ENCODE results near the gene SLC22A5.

Gene SLC22A5

GRCh38 chr5:132335402-132335801 is 34.1 kb upstream of the SLC22A5 start:
- no peak for DNase-seq
- Histone ChIP-seq H2BK15ac (ENCODE audit: low read depth, poor library complexity, severe bottlenecking) (no peak overlapping the region), H3K18ac (ENCODE audit: low read depth in 1 of 2, low read length in 2 of 2) (no peak overlapping the region), H3K4me2 (ENCODE audit: low read length, poor library complexity, severe bottlenecking) (no peak overlapping the region), H3K27me3 (ENCODE audit: control insufficient read depth in 1 of 2, insufficient read depth in 1 of 2, low read length in 2 of 2) (no peaks in the 10 kb centered on the region), H3K27ac (ENCODE audit: low read length, poor library complexity, severe bottlenecking) (no peak overlapping the region), H3K79me1 (replicated peaks; ENCODE audit: low read length, poor library complexity, severe bottlenecking) (peaks cover 2% of the 10 kb centered on the region), H2AK5ac (ENCODE audit: low read length, severe bottlenecking) (no peak overlapping the region), H3K14ac (ENCODE audit: low read length in 2 of 2) (no peak overlapping the region), H2BK5ac (ENCODE audit: low read depth, low read length, poor library complexity, severe bottlenecking) (no peak overlapping the region), H2BK12ac (ENCODE audit: low read length in 2 of 2) (no peak overlapping the region), H3K23ac (ENCODE audit: low read length in 2 of 2) (no peak overlapping the region), H3K9ac (ENCODE audit: low read length) (no peak overlapping the region), H4K91ac (ENCODE audit: low read length) (no peak overlapping the region), H4K8ac (ENCODE audit: low read length) (no peak overlapping the region), H3K4ac (ENCODE audit: low read depth in 1 of 2, low read length in 2 of 2) (no peak overlapping the region), H2BK120ac (ENCODE audit: low read depth, low read length) (no peak overlapping the region), H3K4me1 (ENCODE audit: control insufficient read depth, insufficient read depth, low read depth, low read length) (no peaks in the 10 kb centered on the region), H2AFZ (ENCODE audit: low read depth, low read length) (no peak overlapping the region), H3K36me3 (ENCODE audit: control insufficient read depth in 1 of 2, insufficient read depth in 2 of 2, low read depth in 1 of 2, low read length in 2 of 2) (peaks cover 5 to 66% of the 10 kb centered on the region in 2 experiments), H3K4me3 (ENCODE audit: insufficient read depth in 1 of 2, low read depth in 1 of 2, low read length in 2 of 2) (no peak overlapping the region), H3K9me3 (ENCODE audit: control insufficient read depth, low read length) (no peaks in the 10 kb centered on the region)

GRCh38 chr5:132339502-132339901 is 30.0 kb upstream of the SLC22A5 start:
- Histone ChIP-seq H3K4me2 (ENCODE audit: low read length, poor library complexity, severe bottlenecking) (no peak overlapping the region), H2BK5ac (ENCODE audit: low read depth, low read length, poor library complexity, severe bottlenecking) (no peak overlapping the region), H3K27ac (ENCODE audit: low read length, poor library complexity, severe bottlenecking) (peak overlapping the region; percentile 29), H3K27me3 (ENCODE audit: control insufficient read depth in 1 of 2, insufficient read depth in 1 of 2, low read length in 2 of 2) (no peaks in the 10 kb centered on the region), H3K9me3 (ENCODE audit: control insufficient read depth, low read length) (no peaks in the 10 kb centered on the region), H3K4me1 (ENCODE audit: control insufficient read depth, insufficient read depth, low read depth, low read length) (peaks cover 2% of the 10 kb centered on the region), H3K23ac (ENCODE audit: low read length in 2 of 2) (no peak overlapping the region), H3K18ac (ENCODE audit: low read depth in 1 of 2, low read length in 2 of 2) (no peak overlapping the region), H4K8ac (ENCODE audit: low read length) (no peak overlapping the region), H3K4ac (ENCODE audit: low read depth in 1 of 2, low read length in 2 of 2) (no peak overlapping the region), H2BK120ac (ENCODE audit: low read depth, low read length) (no peak overlapping the region), H2BK12ac (ENCODE audit: low read length in 2 of 2) (no peak overlapping the region), H3K79me1 (replicated peaks; ENCODE audit: low read length, poor library complexity, severe bottlenecking) (peaks cover 2% of the 10 kb centered on the region), H3K4me3 (ENCODE audit: insufficient read depth in 1 of 2, low read depth in 1 of 2, low read length in 2 of 2) (no peak overlapping the region), H3K14ac (ENCODE audit: low read length in 2 of 2) (no peak overlapping the region), H3K36me3 (ENCODE audit: control insufficient read depth in 1 of 2, insufficient read depth in 2 of 2, low read depth in 1 of 2, low read length in 2 of 2) (peaks cover 2 to 51% of the 10 kb centered on the region in 2 experiments), H4K91ac (ENCODE audit: low read length) (no peak overlapping the region), H2AFZ (ENCODE audit: low read depth, low read length) (no peak overlapping the region), H2BK15ac (ENCODE audit: low read depth, poor library complexity, severe bottlenecking) (no peak overlapping the region), H2AK5ac (ENCODE audit: low read length, severe bottlenecking) (peak overlapping the region; percentile 94), H3K9ac (ENCODE audit: low read length) (no peak overlapping the region)
- DNase-seq: no peak

- H2AFZ ChIP-seq (ENCODE audit: low read depth, low read length): no peak overlapping the region
- H3K4me2 ChIP-seq (ENCODE audit: low read length, poor library complexity, severe bottlenecking): peak overlapping the region; percentile 19
- no peak overlapping the region for H2BK15ac ChIP-seq (ENCODE audit: low read depth, poor library complexity, severe bottlenecking)
- no peak overlapping the region for H2BK120ac ChIP-seq (ENCODE audit: low read depth, low read length)
- H3K14ac ChIP-seq (ENCODE audit: low read length in 2 of 2): no peak overlapping the region
- peaks cover 0 to 39% of the 10 kb centered on the region in 2 experiments for H3K36me3 ChIP-seq (ENCODE audit: control insufficient read depth in 1 of 2, insufficient read depth in 2 of 2, low read depth in 1 of 2, low read length in 2 of 2)
- no peak overlapping the region for H3K4me3 ChIP-seq (ENCODE audit: insufficient read depth in 1 of 2, low read depth in 1 of 2, low read length in 2 of 2)
- no peaks in the 10 kb centered on the region for H3K27me3 ChIP-seq (ENCODE audit: control insufficient read depth in 1 of 2, insufficient read depth in 1 of 2, low read length in 2 of 2)
- no peak overlapping the region for H2BK12ac ChIP-seq (ENCODE audit: low read length in 2 of 2)
- peaks cover 2% of the 10 kb centered on the region for H3K79me1 ChIP-seq (replicated peaks; ENCODE audit: low read length, poor library complexity, severe bottlenecking)
- no peak overlapping the region for H3K18ac ChIP-seq (ENCODE audit: low read depth in 1 of 2, low read length in 2 of 2)
- H4K91ac ChIP-seq (ENCODE audit: low read length): no peak overlapping the region
- DNase-seq: no peak
- 87% methylated on average over 4 of the region's 5 CpGs for WGBS
- no peak overlapping the region for H3K27ac ChIP-seq (ENCODE audit: low read length, poor library complexity, severe bottlenecking)
- no peak overlapping the region for H2AK5ac ChIP-seq (ENCODE audit: low read length, severe bottlenecking)
- peaks cover 2% of the 10 kb centered on the region for H3K4me1 ChIP-seq (ENCODE audit: control insufficient read depth, insufficient read depth, low read depth, low read length)
- no peak overlapping the region for H4K8ac ChIP-seq (ENCODE audit: low read length)
- no peak overlapping the region for H2BK5ac ChIP-seq (ENCODE audit: low read depth, low read length, poor library complexity, severe bottlenecking)
- H3K9me3 ChIP-seq (ENCODE audit: control insufficient read depth, low read length): no peaks in the 10 kb centered on the region
- no peak overlapping the region for H3K9ac ChIP-seq (ENCODE audit: low read length)
- no peak overlapping the region for H3K23ac ChIP-seq (ENCODE audit: low read length in 2 of 2)
- no peak overlapping the region for H3K4ac ChIP-seq (ENCODE audit: low read depth in 1 of 2, low read length in 2 of 2)
Observed at GRCh38 chr5:132342291-132343180, 27.0 kb upstream of the SLC22A5 start.

GRCh38 chr5:132344775-132345514 is 24.6 kb upstream of the SLC22A5 start:
- Histone ChIP-seq H2AFZ (ENCODE audit: low read depth, low read length) (no peak overlapping the region), H3K4me3 (ENCODE audit: insufficient read depth in 1 of 2, low read depth in 1 of 2, low read length in 2 of 2) (no peak overlapping the region), H3K27me3 (ENCODE audit: control insufficient read depth in 1 of 2, insufficient read depth in 1 of 2, low read length in 2 of 2) (no peaks in the 10 kb centered on the region), H2AK5ac (ENCODE audit: low read length, severe bottlenecking) (no peak overlapping the region), H3K4ac (ENCODE audit: low read depth in 1 of 2, low read length in 2 of 2) (no peak overlapping the region), H3K23ac (ENCODE audit: low read length in 2 of 2) (no peak overlapping the region), H3K4me1 (ENCODE audit: control insufficient read depth, insufficient read depth, low read depth, low read length) (peaks cover 2% of the 10 kb centered on the region), H3K36me3 (ENCODE audit: control insufficient read depth in 1 of 2, insufficient read depth in 2 of 2, low read depth in 1 of 2, low read length in 2 of 2) (peaks cover 9 to 32% of the 10 kb centered on the region in 2 experiments), H3K9me3 (ENCODE audit: control insufficient read depth, low read length) (no peaks in the 10 kb centered on the region), H3K4me2 (ENCODE audit: low read length, poor library complexity, severe bottlenecking) (no peak overlapping the region), H3K14ac (ENCODE audit: low read length in 2 of 2) (no peak overlapping the region), H2BK120ac (ENCODE audit: low read depth, low read length) (no peak overlapping the region), H2BK5ac (ENCODE audit: low read depth, low read length, poor library complexity, severe bottlenecking) (no peak overlapping the region), H3K27ac (ENCODE audit: low read length, poor library complexity, severe bottlenecking) (no peak overlapping the region), H3K18ac (ENCODE audit: low read depth in 1 of 2, low read length in 2 of 2) (no peak overlapping the region), H3K9ac (ENCODE audit: low read length) (no peak overlapping the region), H4K91ac (ENCODE audit: low read length) (no peak overlapping the region), H2BK15ac (ENCODE audit: low read depth, poor library complexity, severe bottlenecking) (no peak overlapping the region), H2BK12ac (ENCODE audit: low read length in 2 of 2) (no peak overlapping the region), H4K8ac (ENCODE audit: low read length) (no peak overlapping the region), H3K79me1 (replicated peaks; ENCODE audit: low read length, poor library complexity, severe bottlenecking) (no peaks in the 10 kb centered on the region)
- WGBS: 88% methylated on average over 4 of the region's 5 CpGs
- no peak for DNase-seq

Measured in mesenchymal stem cell (in vitro differentiated cells and primary cell).